ENCODE measurements around the gene PTPRN2. TPM values are rescaled to one million over a fixed set of nuclear protein-coding genes. Genes with fewer than 3 reads are reported as not detected.

Gene PTPRN2
- total RNA-seq, 1 donor from 2014 or later, result 11.4 TPM

GRCh38 chr7:158547817-158548216 is 39.8 kb downstream of the PTPRN2 start:
- no peak overlapping the region for H3K27ac Mint-ChIP-seq
- no peaks in the 10 kb centered on the region for H3K36me3 Mint-ChIP-seq (ENCODE audit: insufficient read depth)
- no peak for DNase-seq (ENCODE audit: low spot score, unreplicated experiment)
- H3K4me3 Mint-ChIP-seq (ENCODE audit: low read depth), result no peak overlapping the region
- peaks cover 11% of the 10 kb centered on the region for H3K27me3 Mint-ChIP-seq
- H3K4me1 Mint-ChIP-seq (ENCODE audit: low read depth), result no peaks in the 10 kb centered on the region
- no peak for TF ChIP-seq CTCF (IDR thresholded peaks at IDR 0.05; ENCODE audit: unreplicated experiment)
- H3K9me3 Mint-ChIP-seq (ENCODE audit: low read depth), result no peaks in the 10 kb centered on the region

- peaks cover 9% of the 10 kb centered on the region for H3K27me3 Mint-ChIP-seq
- no peak overlapping the region for H3K27ac Mint-ChIP-seq
- no peak for DNase-seq (ENCODE audit: low spot score, unreplicated experiment)
- TF ChIP-seq CTCF (IDR thresholded peaks at IDR 0.05; ENCODE audit: unreplicated experiment), result no peak
- no peaks in the 10 kb centered on the region for H3K4me1 Mint-ChIP-seq (ENCODE audit: low read depth)
- H3K4me3 Mint-ChIP-seq (ENCODE audit: low read depth), result no peak overlapping the region
- no peaks in the 10 kb centered on the region for H3K9me3 Mint-ChIP-seq (ENCODE audit: low read depth)
- H3K36me3 Mint-ChIP-seq (ENCODE audit: insufficient read depth), result no peaks in the 10 kb centered on the region
Observed at GRCh38 chr7:158546626-158547025, 41.0 kb downstream of the PTPRN2 start.

GRCh38 chr7:158546214-158546613 is 41.4 kb downstream of the PTPRN2 start:
- no peak for DNase-seq (ENCODE audit: low spot score, unreplicated experiment)

GRCh38 chr7:158544708-158545107 is 42.9 kb downstream of the PTPRN2 start:
- H3K36me3 Mint-ChIP-seq (ENCODE audit: insufficient read depth), result no peaks in the 10 kb centered on the region
- H3K27ac Mint-ChIP-seq, result no peak overlapping the region
- no peak overlapping the region for H3K4me3 Mint-ChIP-seq (ENCODE audit: low read depth)
- H3K4me1 Mint-ChIP-seq (ENCODE audit: low read depth), result no peaks in the 10 kb centered on the region
- DNase-seq (ENCODE audit: low spot score, unreplicated experiment), result no peak
- TF ChIP-seq CTCF (IDR thresholded peaks at IDR 0.05; ENCODE audit: unreplicated experiment), result no peak
- peaks cover 7% of the 10 kb centered on the region for H3K27me3 Mint-ChIP-seq
- no peaks in the 10 kb centered on the region for H3K9me3 Mint-ChIP-seq (ENCODE audit: low read depth)

More at GRCh38 chr7:158546214-158546613, 41.4 kb downstream of the PTPRN2 start:
- TF ChIP-seq CTCF (IDR thresholded peaks at IDR 0.05; ENCODE audit: unreplicated experiment), result no peak
- no peaks in the 10 kb centered on the region for H3K4me1 Mint-ChIP-seq (ENCODE audit: low read depth)
- H3K27me3 Mint-ChIP-seq, result peaks cover 12% of the 10 kb centered on the region
- no peaks in the 10 kb centered on the region for H3K9me3 Mint-ChIP-seq (ENCODE audit: low read depth)
- H3K4me3 Mint-ChIP-seq (ENCODE audit: low read depth), result no peak overlapping the region
- no peak overlapping the region for H3K27ac Mint-ChIP-seq
- no peaks in the 10 kb centered on the region for H3K36me3 Mint-ChIP-seq (ENCODE audit: insufficient read depth)

GRCh38 chr7:158543840-158544239 is 43.8 kb downstream of the PTPRN2 start:
- no peak for TF ChIP-seq CTCF (IDR thresholded peaks at IDR 0.05; ENCODE audit: unreplicated experiment)
- H3K27ac Mint-ChIP-seq, result no peak overlapping the region
- no peak for DNase-seq (ENCODE audit: low spot score, unreplicated experiment)
- H3K4me1 Mint-ChIP-seq (ENCODE audit: low read depth), result no peaks in the 10 kb centered on the region
- no peaks in the 10 kb centered on the region for H3K9me3 Mint-ChIP-seq (ENCODE audit: low read depth)
- no peak overlapping the region for H3K4me3 Mint-ChIP-seq (ENCODE audit: low read depth)
- no peaks in the 10 kb centered on the region for H3K36me3 Mint-ChIP-seq (ENCODE audit: insufficient read depth)
- H3K27me3 Mint-ChIP-seq, result peaks cover 7% of the 10 kb centered on the region
